DMS 273 treated with DMSO at 0.1 percent for 48 hours (cell line): ENCODE results near the gene NRAP.

Source experiments
- DNase-seq: peaks from one replicate; lab custom pipeline; 2025; lab: John Stamatoyannopoulos, UW

NRAP gene

DNA sequence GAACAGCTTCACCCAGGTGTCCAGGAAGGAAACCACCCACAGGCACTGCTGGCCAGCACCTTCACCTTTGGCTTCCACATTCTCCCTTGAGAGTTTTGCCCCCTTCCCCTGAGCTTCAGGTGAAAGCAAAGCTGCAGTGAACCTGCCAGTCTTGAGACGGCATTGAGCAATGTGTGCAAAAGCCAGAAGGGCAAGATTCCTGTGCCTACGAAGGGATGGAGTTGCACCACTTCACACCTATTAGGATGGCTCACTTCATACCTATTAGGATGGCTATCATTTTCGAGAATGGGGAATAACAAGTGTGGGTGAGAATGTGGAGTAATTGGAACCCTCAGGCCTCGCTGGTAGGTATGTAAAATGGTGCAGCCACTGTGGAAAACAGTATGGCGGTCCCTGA, 103.8 kb downstream of the NRAP start:
- no peak for DNase-seq

DNA sequence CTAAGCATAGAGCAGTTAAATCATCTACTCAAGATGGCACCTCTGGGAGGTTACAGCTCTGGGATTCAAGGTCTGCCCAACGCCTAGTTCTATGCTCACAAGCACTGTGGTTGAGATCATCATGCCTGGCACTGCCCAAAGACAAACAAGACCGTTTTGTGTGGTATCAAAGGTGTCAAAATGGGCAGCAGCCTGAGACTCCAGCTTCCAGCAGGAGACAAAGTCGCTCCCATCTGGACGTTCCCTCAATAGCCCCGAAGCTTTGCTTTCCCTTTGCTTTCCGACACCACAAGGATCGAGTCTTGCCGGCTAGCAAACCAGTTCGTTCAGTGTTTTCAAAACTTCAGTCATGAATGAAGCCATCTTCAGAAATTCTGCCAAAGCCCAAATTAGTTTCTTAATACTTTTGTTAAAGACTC, 105.9 kb downstream of the NRAP start:
- no peak for DNase-seq

DNA sequence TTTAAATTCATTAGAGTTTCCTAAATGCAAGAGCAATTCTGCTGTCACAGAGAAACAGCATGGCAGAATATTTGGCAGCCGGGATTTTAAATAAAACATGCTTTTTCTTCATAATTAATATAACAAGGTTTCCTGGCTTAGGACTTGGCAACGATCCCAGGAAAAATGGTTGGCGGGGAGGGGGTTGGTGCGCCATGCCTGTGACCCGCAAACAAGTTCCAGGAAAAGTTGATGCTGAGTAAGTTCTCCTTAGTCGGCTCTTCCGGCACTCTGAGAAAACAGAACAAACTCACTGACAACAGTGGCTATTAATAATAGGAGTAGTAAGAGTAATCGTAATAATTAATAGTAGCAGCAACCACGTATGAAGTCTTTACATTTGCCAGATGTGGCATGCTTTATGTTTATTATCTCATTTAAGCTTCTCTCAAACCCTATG, 106.4 kb downstream of the NRAP start:
- no peak for DNase-seq

DNA sequence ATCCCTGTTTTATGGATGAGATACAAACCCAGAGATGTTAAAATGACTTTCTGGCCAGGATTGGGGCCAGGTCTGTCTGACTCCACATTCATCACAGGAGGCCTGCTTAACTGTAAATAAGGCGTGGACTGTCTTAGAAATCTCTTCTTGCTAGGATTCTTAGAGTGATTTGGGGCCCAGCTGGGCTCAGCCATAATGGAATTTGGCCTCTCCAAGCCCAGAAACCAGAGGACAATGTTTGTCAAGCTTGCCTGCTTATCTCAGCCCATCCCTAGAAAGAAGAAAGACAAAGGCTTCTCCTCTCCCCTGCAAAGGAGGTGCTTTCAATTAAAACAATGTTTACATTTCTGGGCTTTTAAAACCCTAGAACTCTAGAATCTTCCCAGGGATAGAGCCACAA, 108.1 kb downstream of the NRAP start:
- no peak for DNase-seq

DNA sequence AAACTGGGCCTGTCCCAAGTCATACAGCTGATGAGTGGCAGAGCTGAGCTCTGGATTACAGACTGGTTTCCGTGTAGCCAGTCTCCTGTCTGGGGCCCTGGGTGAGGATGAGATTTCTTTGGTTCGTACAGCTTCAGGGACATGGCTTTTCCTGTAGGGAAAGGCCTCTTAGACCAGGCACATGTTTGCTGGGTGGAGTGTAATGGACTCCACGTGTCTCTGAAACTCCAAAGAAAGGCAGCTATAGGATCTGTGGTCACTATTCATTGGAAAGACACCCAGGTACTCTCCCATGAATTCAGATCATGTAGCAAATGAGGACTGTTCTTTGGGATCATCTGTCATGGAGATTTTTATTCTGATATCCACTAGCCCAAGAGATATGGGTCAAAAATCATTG, 108.6 kb downstream of the NRAP start:
- DNase-seq = no peak

DNA sequence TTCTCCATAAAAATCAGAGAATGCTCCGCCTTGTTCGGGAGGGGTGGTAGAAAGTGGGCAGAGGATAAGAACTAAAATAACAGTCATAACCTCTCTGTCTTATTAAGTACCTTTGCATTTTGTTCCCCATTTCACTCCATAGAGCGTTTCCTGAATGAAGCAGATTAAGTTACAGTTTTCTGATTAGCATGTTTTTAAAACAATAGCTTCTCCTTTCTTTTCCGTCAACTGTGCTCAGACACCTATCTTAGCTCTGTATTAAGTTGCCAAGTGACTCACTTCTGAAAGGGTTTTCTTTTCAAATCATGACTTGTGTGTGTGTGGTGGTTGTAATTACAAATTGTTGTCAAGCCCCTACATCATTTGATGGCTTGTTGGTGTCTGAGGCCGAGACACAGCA, 109.6 kb downstream of the NRAP start:
- DNase-seq = no peak

DNA sequence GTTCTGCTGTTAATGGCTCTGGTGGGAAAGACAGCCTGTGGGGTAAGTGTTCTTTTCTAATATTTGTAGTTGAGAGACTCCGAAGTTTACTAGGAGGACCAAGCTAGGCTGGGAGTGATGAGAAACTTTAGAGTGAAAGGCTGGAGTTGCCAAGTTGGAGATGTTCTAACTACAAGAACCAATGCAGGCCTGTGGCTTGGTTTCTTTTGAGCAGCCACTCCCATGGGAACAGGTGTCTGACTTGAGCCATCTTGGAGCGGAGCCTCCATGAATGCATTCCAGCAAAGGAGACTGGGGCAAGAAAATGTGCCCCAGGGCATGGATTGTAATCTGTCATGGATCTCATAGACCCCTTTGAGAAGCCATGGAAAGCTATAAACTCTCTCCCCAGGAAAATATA, 110.7 kb downstream of the NRAP start:
- no peak for DNase-seq

DNA sequence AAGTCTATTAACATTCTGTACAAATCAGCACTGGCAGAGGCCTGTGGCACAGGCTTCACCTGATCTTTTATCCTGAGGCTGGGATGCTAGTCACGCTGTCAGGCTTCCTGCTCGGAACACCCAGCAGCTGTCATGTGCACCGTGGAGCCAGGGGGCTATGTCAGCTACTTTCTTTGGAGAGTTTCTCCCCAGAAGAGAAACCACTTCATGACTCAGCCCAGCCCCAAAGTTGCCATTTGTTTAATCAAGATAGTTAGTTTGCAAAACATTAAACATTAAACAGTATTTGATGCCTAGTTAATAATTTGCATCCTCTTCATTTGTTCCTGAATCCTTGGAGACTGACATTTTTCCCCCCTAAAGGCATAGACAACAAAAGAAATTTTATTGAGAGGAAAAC, 111.1 kb downstream of the NRAP start, which contains the start of gene HABP2:
Gene HABP2, plus strand, starts transcription at position 353 of the 400 bp plus-strand sequence. CDS start 69 bp downstream, outside the sequence.
- no peak for DNase-seq

DNA sequence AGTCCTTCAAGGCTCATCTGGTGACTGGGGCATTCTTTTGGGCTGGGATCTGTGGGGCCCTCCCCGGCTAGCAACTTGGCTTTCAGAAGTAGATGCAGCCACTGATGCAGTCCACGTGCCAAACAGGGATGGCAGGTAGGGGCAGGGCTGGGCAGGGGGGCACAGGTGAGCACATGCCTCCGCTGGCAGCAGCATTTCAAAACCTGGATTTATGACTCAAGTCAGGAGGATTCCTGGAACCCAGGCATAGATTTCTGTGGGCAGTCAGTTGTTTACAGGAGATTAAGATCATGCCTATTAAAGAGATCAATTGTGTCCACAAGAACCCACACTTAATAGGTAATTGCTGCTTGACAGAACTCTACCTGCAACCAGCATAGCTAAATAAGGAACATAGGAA, 111.8 kb downstream of the NRAP start:
- DNase-seq = no peak

DNA sequence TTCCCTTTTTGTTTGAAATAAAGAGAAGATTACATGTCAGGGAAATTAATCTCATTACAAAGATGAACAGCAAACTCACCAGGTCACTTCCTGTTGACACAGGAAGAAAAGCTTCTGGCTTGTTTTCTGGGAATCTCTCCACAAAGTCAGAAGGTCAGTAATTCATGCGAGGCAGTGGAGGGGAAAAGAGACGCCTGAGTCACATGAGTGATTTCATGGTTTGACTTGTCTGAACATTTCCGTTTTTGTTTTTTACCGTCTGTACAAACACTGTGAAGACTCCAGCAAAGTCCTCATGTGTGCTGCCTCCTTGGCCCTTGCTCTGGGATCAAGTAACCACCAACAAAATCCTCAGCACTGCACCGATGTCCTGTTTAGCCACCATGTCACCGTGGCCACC, 113.5 kb downstream of the NRAP start:
- no peak for DNase-seq

DNA sequence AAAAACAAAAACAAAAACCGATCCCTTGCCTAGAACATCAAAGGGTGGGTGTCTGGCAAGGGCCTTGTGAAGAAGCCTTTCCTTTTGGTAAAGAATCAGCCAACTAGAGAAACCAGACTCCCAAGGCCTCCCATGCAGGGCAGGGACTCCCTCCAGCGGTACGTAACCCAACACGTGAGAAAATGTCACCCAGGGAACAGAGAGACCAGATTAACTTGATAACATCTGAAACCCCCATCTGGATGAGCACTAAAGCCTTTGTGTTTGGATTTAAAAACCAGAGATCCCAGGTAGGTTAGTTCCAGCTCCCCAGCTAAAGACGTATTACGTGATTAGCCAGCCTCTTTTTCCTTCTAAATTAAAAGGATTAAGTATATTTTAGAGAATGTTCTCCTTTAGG, 114.0 kb downstream of the NRAP start:
- no peak for DNase-seq

DNA sequence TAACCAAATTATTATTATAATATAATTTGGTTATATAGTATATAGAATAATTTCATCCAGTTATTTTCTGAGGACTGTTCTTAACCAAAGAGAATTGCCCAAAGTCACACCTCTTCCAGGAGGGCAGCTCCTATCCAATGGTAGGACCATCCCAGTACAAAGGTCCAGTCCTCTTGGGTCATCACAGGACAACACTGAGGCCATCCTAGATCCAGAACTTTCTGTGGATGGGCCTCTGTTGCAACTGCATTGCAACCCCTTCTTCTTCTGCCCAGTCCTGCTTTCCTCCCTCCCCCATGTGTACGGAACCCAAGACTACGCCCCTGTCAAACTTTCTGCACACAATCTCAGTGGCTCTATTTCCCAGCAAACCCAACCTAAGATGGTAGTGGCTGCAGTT, 116.4 kb downstream of the NRAP start:
- DNase-seq = no peak

DNA sequence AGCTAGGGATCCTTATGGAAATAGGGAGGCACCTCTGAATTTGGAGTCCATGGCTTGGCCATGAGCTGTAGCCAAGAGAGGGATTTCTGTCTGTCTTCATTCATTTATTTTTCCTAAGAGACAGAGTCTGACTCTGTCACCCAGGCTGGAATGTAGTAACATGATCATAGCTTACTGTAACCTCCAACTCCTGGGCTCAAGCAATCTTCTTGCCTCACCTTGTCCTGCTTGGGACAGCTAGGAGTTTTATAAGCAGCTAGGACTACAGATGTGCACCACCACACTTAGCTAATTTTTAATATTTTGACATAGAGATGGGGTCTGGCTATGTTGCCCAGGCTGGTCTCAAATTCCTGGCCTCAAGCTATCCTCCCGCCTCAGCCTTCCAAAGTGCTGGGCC, 119.4 kb downstream of the NRAP start:
- no peak for DNase-seq

DNA sequence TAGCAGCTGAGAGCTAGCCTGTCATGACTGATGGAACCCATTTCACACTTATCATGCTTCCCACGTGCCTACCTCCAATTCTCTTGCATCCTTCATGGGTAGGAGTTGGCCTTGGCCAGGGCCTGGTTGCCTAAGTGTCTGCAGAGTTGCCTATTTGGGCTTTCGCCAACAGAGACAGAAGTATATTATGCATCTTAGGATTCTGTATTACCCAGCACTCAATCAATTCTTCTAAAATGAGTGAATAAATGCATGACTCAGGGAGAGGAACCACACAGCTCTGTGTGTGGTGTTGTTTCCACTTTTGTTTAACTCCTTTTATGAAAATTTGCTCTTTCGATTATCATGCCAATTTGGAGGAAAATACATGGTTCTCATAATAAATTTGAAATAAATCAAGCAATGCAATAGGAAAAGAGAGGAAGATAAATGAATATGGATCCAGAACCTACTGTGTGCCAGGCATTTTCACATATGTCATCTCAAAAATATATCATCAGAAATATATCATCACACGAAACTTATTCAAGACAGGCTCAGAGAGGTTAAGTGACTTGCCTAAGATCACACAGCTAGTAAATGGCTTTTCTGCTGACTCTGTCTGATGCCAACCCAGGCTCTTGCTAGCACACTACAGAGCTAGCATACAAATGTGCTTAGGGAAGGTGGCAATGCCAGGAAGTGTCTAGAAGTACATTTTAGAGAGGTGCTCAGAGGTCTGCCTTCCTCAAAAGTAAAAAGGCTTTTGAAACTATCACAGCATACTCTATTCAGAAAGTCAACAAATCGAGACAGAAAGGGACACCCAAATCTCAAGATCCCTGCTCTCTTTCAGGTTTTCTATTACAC, 120.5 kb downstream of the NRAP start:
- no peak for DNase-seq

DNA sequence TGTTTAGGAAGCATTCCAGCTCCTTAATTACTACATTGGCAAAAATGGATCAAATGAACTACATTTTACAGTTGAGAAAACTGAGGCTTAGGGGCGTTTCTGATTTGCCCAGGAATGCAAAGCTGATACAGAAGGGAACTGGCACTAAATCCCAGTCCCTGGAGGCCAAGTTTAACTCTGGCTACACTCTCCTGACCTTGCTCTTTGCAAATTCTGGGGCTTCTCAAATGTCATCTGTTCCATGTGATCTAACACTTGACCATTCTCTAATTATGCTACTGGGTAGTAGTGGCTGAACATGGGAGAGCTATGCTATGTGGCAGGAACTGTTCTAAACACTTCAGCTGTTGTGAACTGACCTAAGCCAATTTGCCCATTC, 122.3 kb downstream of the NRAP start:
- DNase-seq = no peak

DNA sequence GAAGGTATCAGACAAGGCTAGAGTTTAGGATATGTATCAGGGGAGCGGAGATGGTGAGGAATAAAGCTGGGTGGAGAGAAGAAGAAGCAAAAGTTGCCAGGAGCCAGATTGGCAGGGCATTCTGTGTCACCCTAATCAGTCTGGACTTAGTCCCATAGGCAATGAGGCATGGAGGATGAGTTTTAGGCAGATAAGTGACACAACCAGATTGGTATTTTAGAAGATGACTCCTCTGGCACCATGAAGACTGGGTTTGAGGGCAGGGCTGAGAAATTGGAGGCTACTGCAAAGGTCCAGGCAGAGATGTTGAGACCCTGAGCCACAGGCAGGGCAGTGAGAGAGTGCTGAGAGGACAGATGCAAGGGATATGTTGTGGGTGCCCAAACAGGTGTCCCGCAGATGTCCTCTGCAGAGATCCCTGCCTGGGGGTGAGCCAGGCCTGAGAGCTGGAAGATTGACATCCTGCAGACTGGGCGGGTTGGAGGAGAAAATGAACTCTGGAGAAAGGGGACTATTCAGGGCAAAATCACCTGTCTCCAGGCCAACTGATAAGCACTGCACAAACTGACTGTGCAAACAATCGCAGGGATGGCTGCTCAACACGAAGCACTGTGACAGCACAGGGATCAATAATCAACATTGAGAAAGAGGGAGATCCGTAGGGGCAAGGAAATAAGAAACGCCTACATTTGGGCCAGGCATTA, 122.8 kb downstream of the NRAP start:
- no peak for DNase-seq

DNA sequence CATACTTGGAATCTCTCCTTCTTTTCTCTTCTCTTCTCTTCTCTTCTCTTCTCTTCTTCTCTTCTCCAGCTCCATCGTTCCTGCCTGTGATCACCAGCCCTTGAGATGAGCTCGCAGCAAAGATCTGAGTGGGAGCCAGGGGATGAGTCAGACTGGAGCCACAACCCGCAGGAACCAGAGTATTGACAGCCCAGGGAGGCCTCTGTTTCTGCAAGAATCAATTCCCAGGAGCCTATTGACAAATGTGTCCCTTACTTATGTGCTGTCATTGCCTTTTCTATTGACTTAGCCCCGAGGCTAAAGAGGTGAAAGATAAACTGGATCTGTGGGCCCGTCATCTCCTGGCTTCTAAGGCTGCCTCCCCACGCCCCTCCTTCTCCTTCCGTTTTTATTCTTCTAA, 124.1 kb downstream of the NRAP start:
- DNase-seq = no peak
